GM18519 (cell line): ENCODE measurements around the gene ACYP2.
"Not testable (repeated sequence)": the region's sequence is repeated elsewhere in the genome, so short reads cannot be mapped to it uniquely, and the experiment has no call there.

ENCODE experiments used
- ATAC-seq: cut with Tn5 transposase; IDR thresholded peaks from one replicate; pipeline ENCODE4 v1.9.1; 2021; ENCODE audit warnings: mild to moderate bottlenecking, moderate library complexity; ENCODE audit not compliant: unreplicated experiment, low FRiP score

ACYP2 gene

GRCh38 chr2:54308186-54308585 is 192.8 kb downstream of the ACYP2 start:
- no peak for ATAC-seq

DNA sequence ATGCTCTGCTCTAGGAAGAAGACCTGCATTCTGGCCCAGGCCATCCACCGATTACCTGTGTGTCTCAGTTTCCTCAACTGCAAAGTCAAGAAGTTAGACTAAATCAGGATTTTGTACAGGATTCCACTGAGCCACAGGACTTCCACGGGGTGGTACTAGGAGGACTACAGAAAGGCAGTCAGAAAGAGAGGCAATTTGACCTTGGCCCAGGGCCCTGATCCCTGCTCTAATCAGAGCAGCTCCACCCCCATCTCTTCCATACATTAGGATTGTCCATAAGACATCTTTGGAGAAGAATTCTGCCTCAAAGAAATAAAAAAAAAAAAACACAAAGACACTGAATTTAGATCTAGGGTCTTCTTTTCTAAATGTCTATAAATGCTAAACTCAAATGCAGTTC is 193.4 kb downstream of the ACYP2 start:
- no peak for ATAC-seq

GRCh38 chr2:54310311-54310710 is 194.9 kb downstream of the ACYP2 start:
- no peak for ATAC-seq

GRCh38 chr2:54310961-54311360 is 195.5 kb downstream of the ACYP2 start:
- ATAC-seq, result no peak

GRCh38 chr2:54313147-54313546 is 197.7 kb downstream of the ACYP2 start:
- ATAC-seq, result no peak

DNA sequence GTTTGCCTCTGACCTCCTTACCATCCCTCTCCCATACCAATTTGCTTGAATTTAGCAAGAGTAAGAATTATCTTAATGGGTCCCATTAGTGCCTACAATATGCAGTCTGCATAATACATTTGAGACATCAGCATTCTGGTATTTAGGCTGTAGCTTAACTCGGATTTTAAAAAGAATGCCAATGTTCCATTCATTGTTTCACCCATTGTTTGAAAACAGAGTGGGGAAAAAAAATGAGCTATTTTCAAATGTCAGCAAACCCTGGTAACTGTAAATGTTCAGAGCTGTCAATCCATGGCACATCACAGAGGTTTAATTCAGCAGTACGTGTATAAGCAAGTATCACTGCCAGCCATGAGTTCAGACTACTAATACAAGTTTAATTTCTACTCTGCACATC is 202.6 kb downstream of the ACYP2 start:
- ATAC-seq, result no peak

- ATAC-seq, result no peak
These were observed 203.4 kb downstream of the ACYP2 start for GRCh38 chr2:54318821-54319220.

- ATAC-seq, result no peak
These were observed 205.6 kb downstream of the ACYP2 start for GRCh38 chr2:54321047-54321446.

DNA sequence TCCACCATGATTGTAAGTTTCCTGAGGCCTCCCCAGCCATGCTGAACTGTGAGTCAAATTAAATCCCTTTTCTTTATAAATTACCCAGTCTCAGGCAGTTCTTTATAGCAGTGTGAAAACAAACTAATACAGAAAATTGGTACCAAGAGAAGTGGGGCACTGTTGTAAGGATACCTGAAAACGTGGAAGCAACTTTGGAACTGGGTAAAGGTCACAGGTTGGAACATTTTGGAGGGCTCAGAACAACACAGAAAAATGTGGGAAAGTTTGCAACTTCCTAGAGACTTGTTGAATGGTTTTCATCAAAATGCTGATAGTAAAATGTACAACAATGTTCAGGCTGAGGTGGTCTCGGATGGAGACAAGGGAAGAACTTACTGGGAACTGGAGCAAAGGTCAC is 209.1 kb downstream of the ACYP2 start:
- ATAC-seq, result not testable (repeated sequence)

DNA sequence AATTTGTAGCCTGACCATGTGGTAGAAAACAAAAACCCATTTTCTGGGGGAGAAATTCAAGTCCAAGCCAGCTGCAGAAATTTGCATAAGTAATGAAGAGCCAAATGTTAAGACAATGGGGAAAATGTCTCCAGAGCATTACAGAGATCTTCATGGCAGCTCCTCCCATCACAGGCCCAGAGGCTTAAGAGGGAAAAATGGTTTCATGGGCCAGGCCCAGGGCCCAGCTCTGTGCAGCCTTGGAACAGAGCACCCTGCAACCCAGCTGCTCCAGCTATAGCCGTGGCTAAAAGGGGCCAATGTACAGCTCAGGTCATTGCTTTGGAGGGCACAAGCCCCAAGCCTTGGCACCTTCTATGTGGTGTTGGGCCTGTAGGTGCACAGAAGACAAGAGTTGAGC is 209.7 kb downstream of the ACYP2 start:
- no peak for ATAC-seq

- ATAC-seq, result no peak
These were observed 214.2 kb downstream of the ACYP2 start for GRCh38 chr2:54329482-54330161.

DNA sequence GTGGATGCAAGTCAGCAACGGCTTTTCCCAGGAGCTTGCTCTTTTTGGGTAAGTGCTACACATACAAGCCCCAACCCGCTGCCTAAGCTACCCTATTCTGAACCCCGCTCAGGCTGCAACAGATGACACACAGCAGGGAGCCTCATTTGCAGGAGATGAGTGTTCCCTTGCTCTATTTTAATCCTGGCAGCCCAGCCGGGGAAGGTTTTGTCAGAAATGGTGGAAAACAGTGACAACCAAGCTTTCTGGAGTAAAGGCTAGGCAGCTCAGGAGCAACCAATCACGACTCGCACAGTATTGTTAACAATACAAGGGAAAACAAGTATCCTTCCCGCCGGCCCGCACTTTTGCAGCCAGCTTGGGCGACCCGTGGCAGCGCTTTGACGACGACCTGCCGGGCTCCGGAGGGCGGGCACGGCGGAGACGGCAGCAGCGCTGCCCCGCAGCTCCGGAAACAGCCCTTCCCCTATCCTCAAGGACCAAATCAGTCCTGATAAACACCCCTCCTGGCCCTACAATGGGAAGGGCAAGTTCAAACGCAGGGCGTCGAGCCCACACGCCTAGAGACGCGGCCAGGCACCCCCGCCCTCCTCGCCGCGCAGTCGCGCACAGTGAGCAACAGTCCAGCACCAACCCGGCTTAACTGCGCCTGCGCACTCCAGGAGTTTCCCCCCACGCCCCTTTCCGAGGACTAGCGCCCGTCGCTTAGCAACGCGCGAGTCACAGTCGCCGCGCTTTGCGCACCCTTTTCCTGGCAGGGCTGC is 214.9 kb downstream of the ACYP2 start:
- peak; percentile 89 for ATAC-seq

DNA sequence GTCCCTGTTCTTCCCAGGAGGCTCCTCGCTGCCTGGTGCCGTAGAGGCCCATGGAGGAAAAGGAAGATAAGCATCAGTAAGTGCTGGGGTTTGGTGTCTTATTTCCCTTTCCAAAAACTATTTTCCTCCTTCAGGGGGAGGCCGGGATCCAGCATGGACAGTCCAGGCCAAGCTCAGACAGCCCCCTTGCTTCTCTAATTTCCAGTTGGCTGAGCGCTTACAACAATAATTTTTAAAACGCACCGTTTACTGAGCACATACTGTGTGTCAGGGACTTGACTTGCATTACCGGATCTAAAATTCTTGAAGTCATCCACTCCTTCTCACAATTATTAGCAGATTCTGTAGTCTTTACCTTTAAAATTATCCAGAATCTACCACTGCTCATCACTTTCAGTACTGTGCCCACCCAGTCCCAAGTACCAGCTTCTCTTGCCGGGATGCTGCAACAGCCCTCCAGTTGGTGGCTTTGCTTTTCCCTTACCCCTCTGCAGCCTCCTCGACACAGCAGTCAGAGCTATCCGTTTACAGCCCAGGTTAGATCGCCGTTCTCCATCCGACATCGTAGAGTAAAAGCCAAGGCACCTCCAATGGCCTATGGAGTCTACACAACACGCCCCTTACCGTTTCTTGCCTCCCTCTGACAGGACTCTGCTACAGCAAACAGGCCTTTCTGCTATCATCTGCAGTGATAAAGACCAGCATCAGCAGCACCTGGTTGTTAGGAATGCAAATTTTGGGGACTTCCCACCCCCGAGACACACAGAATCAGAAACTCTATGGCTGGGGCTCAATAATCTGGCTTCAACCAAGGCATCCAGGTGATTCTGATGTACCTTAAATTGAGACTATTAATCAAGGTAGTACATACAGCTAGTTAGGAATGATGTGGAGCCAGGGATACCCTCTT is 215.8 kb downstream of the ACYP2 start:
- ATAC-seq, result no peak

DNA sequence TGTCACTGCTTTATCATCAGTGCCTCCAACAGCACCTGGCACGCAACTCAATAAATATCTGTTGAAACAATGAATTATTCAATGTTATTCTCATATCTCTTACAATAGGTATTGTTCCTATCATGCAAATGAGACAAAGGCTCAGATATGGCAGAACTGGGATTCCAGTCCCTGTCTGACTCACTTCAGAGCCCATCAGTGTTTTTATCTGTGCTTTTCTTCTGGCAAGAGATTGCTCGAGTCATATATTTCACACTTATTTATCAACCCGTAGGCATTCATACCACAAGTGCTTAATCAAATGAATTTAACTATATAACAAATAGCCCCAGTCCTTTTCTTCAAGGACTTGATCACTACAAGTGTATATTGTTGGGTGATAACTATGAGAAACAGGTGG is 217.0 kb downstream of the ACYP2 start:
- ATAC-seq, result no peak

DNA sequence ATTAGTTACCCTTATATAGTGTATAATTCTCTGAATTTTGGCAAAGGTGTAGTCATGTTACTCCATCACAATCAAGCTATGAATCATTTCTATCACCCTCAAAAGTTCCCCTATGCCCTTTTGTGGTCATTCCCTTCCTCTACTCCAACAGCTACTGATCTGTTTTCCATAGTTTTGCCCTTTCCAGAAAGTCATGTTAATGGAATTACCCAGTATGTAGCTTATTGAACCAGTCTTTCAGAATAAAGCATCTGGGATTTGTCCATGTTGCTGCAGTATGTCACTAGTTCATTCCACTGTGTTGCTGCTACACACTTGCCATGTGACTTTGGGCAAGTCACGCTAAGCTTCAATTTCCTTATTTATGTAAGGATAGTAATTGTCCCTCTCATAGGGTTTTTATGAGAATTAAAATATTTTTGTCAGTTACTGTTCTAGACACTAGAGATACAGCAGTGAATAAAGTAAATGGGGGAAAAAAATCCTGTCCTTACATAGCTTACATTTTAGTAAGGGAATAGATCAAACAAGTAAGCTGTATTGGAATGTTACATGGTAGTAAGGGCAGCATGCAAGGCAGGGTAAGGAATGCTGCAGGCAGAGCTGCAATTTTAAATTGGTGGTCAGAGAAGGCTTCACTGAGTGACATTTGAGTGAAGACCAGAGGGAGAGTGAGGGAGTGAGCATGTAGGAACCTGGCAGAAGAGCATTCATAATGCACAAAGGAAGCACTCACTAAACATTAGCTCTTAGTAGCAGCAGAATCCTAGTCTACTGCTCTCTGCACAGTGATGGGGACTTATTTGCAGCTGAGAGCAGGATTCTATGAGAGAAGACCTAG is 220.9 kb downstream of the ACYP2 start:
- no peak for ATAC-seq

DNA sequence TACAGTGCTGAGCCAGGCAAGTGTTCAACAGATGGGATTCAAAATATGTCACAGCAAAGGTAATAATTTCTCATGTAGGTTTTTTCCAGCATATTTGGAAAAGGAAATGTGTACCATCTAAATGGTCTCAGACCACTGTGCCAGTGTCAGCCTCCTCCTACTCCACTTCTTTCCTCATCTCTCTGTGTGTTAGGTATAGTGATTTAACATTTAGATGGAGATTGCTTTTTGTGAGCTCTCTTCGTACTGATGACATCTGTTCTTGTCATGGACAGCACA is 221.5 kb downstream of the ACYP2 start:
- no peak for ATAC-seq

DNA sequence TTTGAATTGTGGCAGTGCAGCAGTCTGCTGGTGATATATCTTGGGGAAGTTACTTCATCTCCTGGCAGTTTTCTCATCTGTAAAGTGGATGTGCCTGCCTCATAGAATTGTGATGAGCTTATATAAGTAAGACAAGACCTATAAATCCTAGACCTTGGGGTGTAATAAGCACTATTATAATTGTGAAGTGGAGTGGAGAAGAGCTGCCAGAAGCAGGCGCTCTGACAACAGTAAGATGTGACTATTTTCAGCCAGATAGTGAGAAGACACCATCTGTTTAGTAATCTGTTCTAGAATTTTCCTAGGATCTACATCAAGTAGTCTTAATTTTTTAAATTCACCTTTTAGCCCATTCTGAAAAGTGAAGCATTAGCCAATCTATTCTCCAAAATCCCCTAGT is 226.2 kb downstream of the ACYP2 start:
- ATAC-seq, result no peak

DNA sequence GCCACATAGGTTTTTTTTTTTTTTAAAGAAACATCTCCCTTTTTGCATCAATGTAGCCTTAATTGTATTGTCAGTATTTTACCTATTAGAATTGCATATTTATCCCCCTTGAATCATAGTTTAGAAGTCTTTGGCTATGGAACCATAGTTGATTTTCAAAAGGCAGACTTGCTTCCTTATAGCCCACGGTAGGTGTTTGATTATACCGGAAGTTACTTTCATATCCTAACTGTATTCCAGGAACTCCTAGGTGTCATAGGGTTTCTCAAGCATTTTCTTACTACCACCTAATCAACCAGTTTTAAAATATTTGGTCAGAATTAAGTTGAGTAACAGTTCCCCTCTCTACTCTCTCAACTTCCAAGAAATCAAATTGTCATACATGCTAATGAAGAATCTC is 227.2 kb downstream of the ACYP2 start:
- no peak for ATAC-seq

DNA sequence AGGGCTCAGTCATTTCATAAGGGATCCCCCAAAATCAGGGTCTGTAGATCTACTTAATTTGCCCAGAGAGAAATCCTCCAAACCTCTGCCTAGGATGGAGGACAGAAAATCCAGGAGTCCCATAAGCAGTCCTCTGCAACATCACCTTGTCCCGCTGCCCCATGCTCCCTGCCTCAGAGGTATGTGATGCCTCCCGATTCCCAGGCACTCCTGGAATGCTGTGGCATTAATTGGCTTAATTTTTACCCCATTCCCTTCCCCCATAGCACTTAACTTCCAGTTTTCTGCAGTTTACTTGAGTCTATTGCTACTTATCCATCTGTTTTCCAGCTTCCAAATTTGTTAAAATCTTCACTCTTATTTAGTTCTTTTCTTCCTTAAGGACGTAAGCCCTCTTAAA is 232.2 kb downstream of the ACYP2 start:
- ATAC-seq, result no peak

- ATAC-seq, result no peak
These were observed 233.2 kb downstream of the ACYP2 start for GRCh38 chr2:54348646-54349045.

GRCh38 chr2:54350426-54350825 is 235.0 kb downstream of the ACYP2 start:
- ATAC-seq, result no peak
